Measurements from ENCODE around the gene CFAP54.

The CFAP54 gene

GRCh38 chr12:96829354-96829753 is 340.0 kb downstream of the CFAP54 start:
- Histone ChIP-seq H3F3A (ENCODE audit: control insufficient read depth, insufficient read depth) (no peaks in the 10 kb centered on the region), H3K9me3 (ENCODE audit: control insufficient read depth, insufficient read depth, low read length) (no peaks in the 10 kb centered on the region), H3K4me2 (ENCODE audit: low read length) (no peak overlapping the region), H3K79me2 (ENCODE audit: control insufficient read depth, low read length) (no peaks in the 10 kb centered on the region), H3K27me3 (ENCODE audit: control insufficient read depth, low read length) (no peaks in the 10 kb centered on the region), H3K27ac (ENCODE audit: low read depth, low read length) (no peak overlapping the region), H3K4me3 (ENCODE audit: low read length) (no peak overlapping the region), H3K4me1 (ENCODE audit: control insufficient read depth, low read length) (no peaks in the 10 kb centered on the region), H3K36me3 (ENCODE audit: control insufficient read depth, low read length) (no peaks in the 10 kb centered on the region), H3K9me2 (replicated peaks; ENCODE audit: control insufficient read depth, low read length) (no peaks in the 10 kb centered on the region), H4K20me1 (ENCODE audit: control insufficient read depth, insufficient read depth, low read depth, low read length) (no peaks in the 10 kb centered on the region)
- no peak for TF ChIP-seq EZH2phosphoT487 (IDR thresholded peaks at IDR 0.05; ENCODE audit: borderline replicate concordance, low read length)
- no peak for TF ChIP-seq CTCF (IDR thresholded peaks at IDR 0.05; ENCODE audit: low read depth, low read length, poor library complexity, severe bottlenecking)

- no peaks in the 10 kb centered on the region for H3K9me2 ChIP-seq (replicated peaks; ENCODE audit: control insufficient read depth, low read length)
- no peak overlapping the region for H3K4me3 ChIP-seq (ENCODE audit: low read length)
- TF ChIP-seq CTCF (IDR thresholded peaks at IDR 0.05; ENCODE audit: low read depth, low read length, poor library complexity, severe bottlenecking) (no peak), EZH2phosphoT487 (IDR thresholded peaks at IDR 0.05; ENCODE audit: borderline replicate concordance, low read length) (no peak)
- no peaks in the 10 kb centered on the region for H4K20me1 ChIP-seq (ENCODE audit: control insufficient read depth, insufficient read depth, low read depth, low read length)
- no peaks in the 10 kb centered on the region for H3K4me1 ChIP-seq (ENCODE audit: control insufficient read depth, low read length)
- no peaks in the 10 kb centered on the region for H3K36me3 ChIP-seq (ENCODE audit: control insufficient read depth, low read length)
- H3K27me3 ChIP-seq (ENCODE audit: control insufficient read depth, low read length) = no peaks in the 10 kb centered on the region
- H3K4me2 ChIP-seq (ENCODE audit: low read length) = no peak overlapping the region
- no peaks in the 10 kb centered on the region for H3F3A ChIP-seq (ENCODE audit: control insufficient read depth, insufficient read depth)
- H3K79me2 ChIP-seq (ENCODE audit: control insufficient read depth, low read length) = no peaks in the 10 kb centered on the region
- no peak overlapping the region for H3K27ac ChIP-seq (ENCODE audit: low read depth, low read length)
- no peaks in the 10 kb centered on the region for H3K9me3 ChIP-seq (ENCODE audit: control insufficient read depth, insufficient read depth, low read length)
These were observed 342.0 kb downstream of the CFAP54 start for GRCh38 chr12:96831346-96831745.

GRCh38 chr12:96846293-96846692 is 356.9 kb downstream of the CFAP54 start:
- Histone ChIP-seq H3K36me3 (ENCODE audit: control insufficient read depth, low read length) (no peaks in the 10 kb centered on the region), H3K9me3 (ENCODE audit: control insufficient read depth, insufficient read depth, low read length) (no peaks in the 10 kb centered on the region), H3K4me2 (ENCODE audit: low read length) (no peak overlapping the region), H3K27me3 (ENCODE audit: control insufficient read depth, low read length) (no peaks in the 10 kb centered on the region), H4K20me1 (ENCODE audit: control insufficient read depth, insufficient read depth, low read depth, low read length) (no peaks in the 10 kb centered on the region), H3K4me1 (ENCODE audit: control insufficient read depth, low read length) (no peaks in the 10 kb centered on the region), H3K79me2 (ENCODE audit: control insufficient read depth, low read length) (no peaks in the 10 kb centered on the region), H3F3A (ENCODE audit: control insufficient read depth, insufficient read depth) (no peaks in the 10 kb centered on the region), H3K9me2 (replicated peaks; ENCODE audit: control insufficient read depth, low read length) (no peaks in the 10 kb centered on the region), H3K4me3 (ENCODE audit: low read length) (no peak overlapping the region), H3K27ac (ENCODE audit: low read depth, low read length) (no peak overlapping the region)
- no peak for TF ChIP-seq EZH2phosphoT487 (IDR thresholded peaks at IDR 0.05; ENCODE audit: borderline replicate concordance, low read length)
- TF ChIP-seq CTCF (IDR thresholded peaks at IDR 0.05; ENCODE audit: low read depth, low read length, poor library complexity, severe bottlenecking) = no peak

- Histone ChIP-seq H3K27ac (ENCODE audit: low read depth, low read length) (no peak overlapping the region), H3F3A (ENCODE audit: control insufficient read depth, insufficient read depth) (no peaks in the 10 kb centered on the region), H3K4me1 (ENCODE audit: control insufficient read depth, low read length) (no peaks in the 10 kb centered on the region), H3K4me2 (ENCODE audit: low read length) (no peak overlapping the region), H3K9me2 (replicated peaks; ENCODE audit: control insufficient read depth, low read length) (no peaks in the 10 kb centered on the region), H3K79me2 (ENCODE audit: control insufficient read depth, low read length) (no peaks in the 10 kb centered on the region), H4K20me1 (ENCODE audit: control insufficient read depth, insufficient read depth, low read depth, low read length) (no peaks in the 10 kb centered on the region), H3K4me3 (ENCODE audit: low read length) (no peak overlapping the region), H3K9me3 (ENCODE audit: control insufficient read depth, insufficient read depth, low read length) (no peaks in the 10 kb centered on the region), H3K27me3 (ENCODE audit: control insufficient read depth, low read length) (no peaks in the 10 kb centered on the region), H3K36me3 (ENCODE audit: control insufficient read depth, low read length) (no peaks in the 10 kb centered on the region)
- TF ChIP-seq CTCF (IDR thresholded peaks at IDR 0.05; ENCODE audit: low read depth, low read length, poor library complexity, severe bottlenecking) (no peak), EZH2phosphoT487 (IDR thresholded peaks at IDR 0.05; ENCODE audit: borderline replicate concordance, low read length) (no peak)
These were observed 361.3 kb downstream of the CFAP54 start for GRCh38 chr12:96850676-96851075.
